ENCODE measurements around the gene MSLN. TPM values are rescaled to one million over a fixed set of nuclear protein-coding genes. Genes with fewer than 3 reads are reported as not detected.
A peak's percentile ranks its signal among the peaks of the same experiment; 100 is the strongest.

Gene MSLN
- total RNA-seq, 1 donor from 2014 or later = 93.3 TPM

DNA sequence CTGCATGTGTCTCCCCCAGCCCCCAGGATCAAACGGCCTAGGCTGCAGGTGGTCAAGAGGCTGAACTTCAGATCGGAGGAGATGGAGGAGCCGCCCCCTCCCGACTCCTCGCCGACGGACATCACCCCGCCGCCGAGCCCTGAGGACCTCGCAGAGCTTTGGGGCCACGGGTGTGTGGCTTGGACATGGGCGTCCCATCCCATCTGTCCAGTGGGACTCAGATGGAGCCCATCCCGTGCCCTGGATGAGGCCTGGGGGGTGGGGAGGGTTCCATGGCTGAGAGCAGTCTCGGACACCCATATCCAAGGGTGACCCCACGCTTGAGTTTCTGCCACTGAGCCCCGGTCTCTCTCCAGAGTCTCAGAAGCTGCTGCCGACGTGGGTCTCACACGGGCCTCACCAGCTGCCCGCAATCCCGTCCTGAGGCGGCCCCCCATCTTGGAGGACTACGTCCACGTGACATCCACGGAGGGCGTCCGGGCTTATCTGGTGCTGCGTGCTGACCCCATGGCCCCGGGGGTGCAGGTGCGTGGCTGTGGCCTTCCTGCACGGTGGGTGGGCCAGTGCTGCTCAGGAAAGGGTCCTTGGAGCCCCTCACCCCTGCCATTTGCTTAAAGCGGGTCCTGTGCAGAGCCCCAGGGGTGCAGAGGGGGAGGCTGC, 28.8 kb downstream of the MSLN start:
- intact Hi-C loops (cut with DNase I) = loop anchor here (10.0 kb wide), 1 partner anchor 75 kb away; the partner anchor contains the start of gene METRN
- no peaks in the 10 kb centered on the region for H3K27me3 ChIP-seq
- H3K9me3 ChIP-seq = no peaks in the 10 kb centered on the region
- TF ChIP-seq, protein P1, sequence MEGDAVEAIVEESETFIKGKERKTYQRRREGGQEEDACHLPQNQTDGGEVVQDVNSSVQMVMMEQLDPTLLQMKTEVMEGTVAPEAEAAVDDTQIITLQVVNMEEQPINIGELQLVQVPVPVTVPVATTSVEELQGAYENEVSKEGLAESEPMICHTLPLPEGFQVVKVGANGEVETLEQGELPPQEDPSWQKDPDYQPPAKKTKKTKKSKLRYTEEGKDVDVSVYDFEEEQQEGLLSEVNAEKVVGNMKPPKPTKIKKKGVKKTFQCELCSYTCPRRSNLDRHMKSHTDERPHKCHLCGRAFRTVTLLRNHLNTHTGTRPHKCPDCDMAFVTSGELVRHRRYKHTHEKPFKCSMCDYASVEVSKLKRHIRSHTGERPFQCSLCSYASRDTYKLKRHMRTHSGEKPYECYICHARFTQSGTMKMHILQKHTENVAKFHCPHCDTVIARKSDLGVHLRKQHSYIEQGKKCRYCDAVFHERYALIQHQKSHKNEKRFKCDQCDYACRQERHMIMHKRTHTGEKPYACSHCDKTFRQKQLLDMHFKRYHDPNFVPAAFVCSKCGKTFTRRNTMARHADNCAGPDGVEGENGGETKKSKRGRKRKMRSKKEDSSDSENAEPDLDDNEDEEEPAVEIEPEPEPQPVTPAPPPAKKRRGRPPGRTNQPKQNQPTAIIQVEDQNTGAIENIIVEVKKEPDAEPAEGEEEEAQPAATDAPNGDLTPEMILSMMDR (IDR thresholded peaks at IDR 0.05) = no peak
- H3K4me1 ChIP-seq = peaks cover 10% of the 10 kb centered on the region
- DNase-seq (no peak), ATAC-seq (no peak)
- no peaks in the 10 kb centered on the region for H3K36me3 ChIP-seq
- peak overlapping the region; percentile 81 for H3K4me3 ChIP-seq
- no peak overlapping the region for H3K27ac ChIP-seq

DNA sequence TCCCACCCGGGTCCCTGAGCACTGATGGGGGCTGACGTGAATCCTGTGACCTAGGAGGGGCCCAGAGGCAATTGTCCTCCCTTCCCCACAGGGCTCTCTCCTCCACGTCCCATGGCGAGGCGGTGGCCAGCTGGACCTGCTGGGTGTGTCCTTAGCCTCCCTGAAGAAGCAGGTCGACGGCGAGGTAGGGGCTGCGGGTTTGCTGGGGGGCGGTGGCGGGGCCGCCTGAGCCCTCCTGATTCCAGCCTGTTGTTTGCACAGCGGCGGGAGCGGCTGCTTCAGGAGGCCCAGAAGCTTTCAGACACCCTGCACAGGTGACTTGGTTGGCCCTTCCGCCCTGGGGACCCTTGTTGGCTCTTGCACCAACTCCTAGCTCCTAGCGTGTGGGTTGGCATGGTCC, 29.6 kb downstream of the MSLN start:
- DNase-seq = no peak
- Histone ChIP-seq H3K4me3 (no peak overlapping the region), H3K4me1 (peaks cover 10% of the 10 kb centered on the region), H3K27ac (no peak overlapping the region), H3K9me3 (no peaks in the 10 kb centered on the region), H3K36me3 (no peaks in the 10 kb centered on the region), H3K27me3 (no peaks in the 10 kb centered on the region)
- intact Hi-C loops (cut with DNase I) = no loop called here
- TF ChIP-seq, protein P1 (IDR thresholded peaks at IDR 0.05) = no peak
- ATAC-seq = no peak

DNA sequence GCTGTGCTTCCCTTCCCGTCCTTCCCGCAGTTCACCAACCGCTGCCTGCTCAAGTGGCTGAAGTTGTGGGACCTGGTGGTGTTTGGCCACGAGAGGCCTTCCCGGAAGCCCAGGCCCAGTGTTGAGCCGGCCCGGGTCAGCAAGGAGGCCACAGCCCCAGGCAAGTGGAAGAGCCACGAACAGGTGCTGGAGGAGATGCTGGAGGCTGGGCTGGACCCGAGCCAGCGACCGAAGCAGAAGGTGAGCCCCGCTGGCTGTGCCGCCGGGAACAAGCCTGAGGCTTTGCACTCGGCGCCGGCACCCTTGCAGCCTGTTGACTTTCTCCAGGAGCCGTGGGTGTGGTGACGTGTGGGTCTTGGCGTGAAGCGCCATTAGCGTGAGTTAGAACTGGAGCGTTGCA, 30.6 kb downstream of the MSLN start:
- H3K4me1 ChIP-seq = peaks cover 10% of the 10 kb centered on the region
- intact Hi-C loops (cut with DNase I) = no loop called here
- no peaks in the 10 kb centered on the region for H3K27me3 ChIP-seq
- H3K9me3 ChIP-seq = no peaks in the 10 kb centered on the region
- TF ChIP-seq, protein P1 (IDR thresholded peaks at IDR 0.05) = no peak
- no peak overlapping the region for H3K4me3 ChIP-seq
- ATAC-seq = no peak
- no peaks in the 10 kb centered on the region for H3K36me3 ChIP-seq
- no peak for DNase-seq
- no peak overlapping the region for H3K27ac ChIP-seq

DNA sequence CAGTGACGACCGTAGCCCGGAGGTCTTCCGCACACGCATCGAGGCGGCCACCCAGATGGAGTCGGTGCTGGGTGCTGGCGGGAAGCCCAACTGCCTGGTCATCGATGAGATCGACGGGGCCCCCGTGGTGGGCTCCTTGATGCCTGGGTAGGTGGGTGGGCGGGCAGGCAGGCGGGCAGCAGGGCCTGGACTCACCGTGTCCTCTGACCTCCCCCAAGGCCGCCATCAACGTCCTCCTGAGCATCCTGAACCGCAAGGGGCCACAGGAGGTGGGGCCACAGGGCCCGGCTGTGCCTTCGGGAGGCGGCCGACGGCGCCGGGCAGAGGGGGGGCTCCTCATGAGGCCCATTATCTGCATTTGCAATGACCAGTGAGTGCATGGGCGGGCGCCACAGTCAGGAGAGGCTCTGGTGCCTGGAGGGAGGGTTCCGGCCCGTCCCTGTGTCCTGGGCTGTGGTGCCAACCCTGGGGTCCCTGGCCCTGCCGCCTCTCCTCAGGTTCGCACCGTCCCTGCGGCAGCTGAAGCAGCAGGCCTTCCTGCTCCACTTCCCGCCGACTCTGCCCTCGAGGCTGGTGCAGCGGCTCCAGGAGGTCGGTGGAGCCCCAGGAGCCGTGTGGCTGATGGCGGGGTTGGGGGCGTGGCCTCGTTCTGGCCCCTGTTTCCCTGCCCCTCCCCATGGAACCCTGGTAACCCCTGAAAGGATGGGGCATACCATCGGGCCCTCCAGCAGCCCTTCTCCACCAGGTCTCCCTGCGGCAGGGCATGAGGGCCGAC, 31.9 kb downstream of the MSLN start:
- Histone ChIP-seq H3K27ac (no peak overlapping the region), H3K4me1 (peaks cover 3% of the 10 kb centered on the region), H3K36me3 (no peaks in the 10 kb centered on the region), H3K4me3 (no peak overlapping the region), H3K27me3 (no peaks in the 10 kb centered on the region), H3K9me3 (no peaks in the 10 kb centered on the region)
- intact Hi-C loops (cut with DNase I) = no loop called here
- TF ChIP-seq, protein P1 (IDR thresholded peaks at IDR 0.05) = no peak
- ATAC-seq = no peak
- no peak for DNase-seq

DNA sequence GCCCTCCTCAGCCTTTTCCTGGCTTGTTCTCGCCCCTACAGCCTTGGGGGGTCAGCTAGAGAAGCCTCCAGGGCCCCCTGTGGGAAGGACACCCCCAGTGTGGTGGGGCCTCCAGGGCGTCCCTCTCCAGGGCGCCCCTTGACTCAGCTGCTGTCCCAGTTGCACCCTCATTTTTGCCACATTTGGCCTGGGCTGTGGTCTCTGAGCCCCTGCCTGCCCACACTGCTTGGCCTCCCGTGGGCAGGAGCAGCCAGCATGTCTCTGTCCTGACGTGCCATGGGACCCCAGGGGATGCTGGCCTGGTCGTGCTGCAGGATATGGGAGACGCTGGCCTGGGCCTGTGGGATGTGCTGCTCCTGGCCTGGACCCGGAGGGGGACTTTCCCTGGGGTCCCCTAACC, 32.9 kb downstream of the MSLN start:
- DNase-seq = no peak
- Histone ChIP-seq H3K4me3 (no peak overlapping the region), H3K9me3 (no peaks in the 10 kb centered on the region), H3K4me1 (no peaks in the 10 kb centered on the region), H3K36me3 (no peaks in the 10 kb centered on the region), H3K27me3 (no peaks in the 10 kb centered on the region), H3K27ac (no peak overlapping the region)
- no peak for ATAC-seq
- intact Hi-C loops (cut with DNase I) = no loop called here
- TF ChIP-seq, protein P1 (IDR thresholded peaks at IDR 0.05) = no peak

Data from upper lobe of right lung (tissue), 1 donor.